ENCODE data around the gene NR2F1-AS1.
A peak's percentile ranks its signal among the peaks of the same experiment; 100 is the strongest.
"Not testable (repeated sequence)": the region's sequence is repeated elsewhere in the genome, so short reads cannot be mapped to it uniquely, and the experiment has no call there.

The NR2F1-AS1 gene

GRCh38 chr5:93557021-93557604, 23.9 kb downstream of the NR2F1-AS1 start:
- Mint-ChIP-seq H3K4me1 (no peaks in the 10 kb centered on the region), H3K36me3 (no peaks in the 10 kb centered on the region), H3K9me3 (no peaks in the 10 kb centered on the region), H3K4me3 (no peak overlapping the region), H3K27ac (no peak overlapping the region)
- no peak for ATAC-seq
- no peak for DNase-seq (ENCODE audit: low spot score in 2 of 2)

DNA sequence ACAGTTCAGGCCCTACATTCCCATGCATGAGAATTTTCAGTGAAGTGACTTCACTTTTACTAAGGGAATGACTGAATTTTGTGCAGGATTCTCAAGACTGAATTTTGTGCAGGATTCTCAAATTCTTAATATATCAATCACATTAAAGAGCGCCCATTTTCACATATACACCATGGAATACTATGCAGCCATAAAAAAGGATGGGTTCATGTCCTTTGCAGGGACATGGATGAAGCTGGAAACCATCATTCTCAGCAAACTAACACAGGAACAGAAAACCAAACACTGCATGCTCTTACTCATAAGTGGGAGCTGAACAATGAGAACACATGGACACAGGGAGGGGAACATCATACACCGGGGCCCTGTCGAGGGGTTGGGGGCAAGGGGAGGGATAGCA, 31.4 kb downstream of the NR2F1-AS1 start:
- not testable (repeated sequence) for ATAC-seq; H3K36me3 Mint-ChIP-seq; H3K9me3 Mint-ChIP-seq; DNase-seq (ENCODE audit: low spot score in 2 of 2); H3K4me3 Mint-ChIP-seq; H3K27ac Mint-ChIP-seq; H3K4me1 Mint-ChIP-seq

DNA sequence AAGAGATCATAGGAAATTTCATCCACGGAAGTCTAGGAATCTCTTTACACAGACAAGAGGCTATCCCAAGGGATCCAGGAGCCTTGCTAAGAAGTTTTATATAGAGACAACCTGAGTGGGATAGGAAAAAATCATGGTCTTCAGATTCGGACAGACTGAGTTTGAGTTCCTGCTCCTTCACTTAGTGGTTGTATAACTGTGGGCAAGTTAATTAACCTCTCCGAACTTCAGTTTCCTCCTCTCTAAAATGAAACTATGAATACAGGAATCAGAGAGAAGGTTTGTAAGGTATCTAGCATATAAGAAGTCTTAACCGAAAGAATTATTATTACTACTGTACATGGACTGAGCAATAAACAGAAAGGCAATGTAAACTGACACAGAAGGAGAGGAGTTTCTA, 35.1 kb downstream of the NR2F1-AS1 start:
- H3K27ac Mint-ChIP-seq = no peak overlapping the region
- H3K9me3 Mint-ChIP-seq = no peaks in the 10 kb centered on the region
- no peak overlapping the region for H3K4me3 Mint-ChIP-seq
- no peaks in the 10 kb centered on the region for H3K36me3 Mint-ChIP-seq
- H3K4me1 Mint-ChIP-seq = no peaks in the 10 kb centered on the region
- DNase-seq (ENCODE audit: low spot score in 2 of 2) (no peak), ATAC-seq (no peak)

- H3K36me3 Mint-ChIP-seq = no peaks in the 10 kb centered on the region
- H3K27ac Mint-ChIP-seq = no peak overlapping the region
- DNase-seq (ENCODE audit: low spot score in 2 of 2) = no peak
Observed at GRCh38 chr5:93532370-93532769, 48.6 kb downstream of the NR2F1-AS1 start.

DNA sequence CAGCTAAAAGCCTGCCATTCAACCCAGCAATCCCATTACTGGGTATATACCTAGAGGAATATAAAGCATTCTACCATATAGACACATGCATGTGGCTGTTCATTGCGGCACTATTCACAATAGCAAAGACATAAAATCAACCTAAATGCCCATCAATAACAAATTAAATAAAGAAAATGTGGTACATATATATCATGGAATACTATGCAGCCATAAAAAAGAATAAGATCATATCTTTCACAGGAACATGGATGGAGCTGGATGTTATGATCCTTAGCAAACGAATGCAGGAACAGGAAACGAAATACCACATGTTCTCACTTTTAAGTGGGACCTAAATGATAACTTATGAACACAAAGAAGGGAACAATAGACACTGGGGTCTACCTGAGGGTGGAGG, 59.2 kb downstream of the NR2F1-AS1 start:
- not testable (repeated sequence) for H3K27ac Mint-ChIP-seq; H3K36me3 Mint-ChIP-seq; DNase-seq (ENCODE audit: low spot score in 2 of 2); H3K9me3 Mint-ChIP-seq; H3K4me1 Mint-ChIP-seq; ATAC-seq; H3K4me3 Mint-ChIP-seq

More at GRCh38 chr5:93532370-93532769, 48.6 kb downstream of the NR2F1-AS1 start:
- Mint-ChIP-seq H3K9me3 (peaks cover 3% of the 10 kb centered on the region), H3K4me1 (no peaks in the 10 kb centered on the region), H3K4me3 (no peak overlapping the region)
- ATAC-seq = no peak

GRCh38 chr5:93519740-93520139, 61.3 kb downstream of the NR2F1-AS1 start:
- Mint-ChIP-seq H3K4me1 (no peaks in the 10 kb centered on the region), H3K27ac (no peak overlapping the region), H3K36me3 (no peaks in the 10 kb centered on the region), H3K4me3 (no peak overlapping the region), H3K9me3 (no peaks in the 10 kb centered on the region)
- DNase-seq (ENCODE audit: low spot score in 2 of 2) (no peak), ATAC-seq (no peak)

GRCh38 chr5:93517828-93518227, 63.2 kb downstream of the NR2F1-AS1 start:
- Mint-ChIP-seq H3K4me1 (no peaks in the 10 kb centered on the region), H3K36me3 (no peaks in the 10 kb centered on the region), H3K27ac (no peak overlapping the region), H3K4me3 (no peak overlapping the region), H3K9me3 (no peaks in the 10 kb centered on the region)
- DNase-seq (ENCODE audit: low spot score in 2 of 2) = no peak
- no peak for ATAC-seq

GRCh38 chr5:93513298-93513697, 67.7 kb downstream of the NR2F1-AS1 start:
- Mint-ChIP-seq H3K4me3 (no peak overlapping the region), H3K36me3 (no peaks in the 10 kb centered on the region), H3K27ac (no peak overlapping the region)

GRCh38 chr5:93512799-93513198, 68.2 kb downstream of the NR2F1-AS1 start:
- DNase-seq (ENCODE audit: low spot score in 2 of 2) = no peak
- H3K27ac Mint-ChIP-seq = no peak overlapping the region
- no peak for ATAC-seq
- no peak overlapping the region for H3K4me3 Mint-ChIP-seq
- H3K36me3 Mint-ChIP-seq = no peaks in the 10 kb centered on the region
- H3K9me3 Mint-ChIP-seq = no peaks in the 10 kb centered on the region
- H3K4me1 Mint-ChIP-seq = no peaks in the 10 kb centered on the region

More at GRCh38 chr5:93513298-93513697, 67.7 kb downstream of the NR2F1-AS1 start:
- Mint-ChIP-seq H3K4me1 (no peaks in the 10 kb centered on the region), H3K9me3 (no peaks in the 10 kb centered on the region)
- no peak for DNase-seq (ENCODE audit: low spot score in 2 of 2)
- no peak for ATAC-seq

- ATAC-seq = peak; percentile 26
- no peaks in the 10 kb centered on the region for H3K9me3 Mint-ChIP-seq
- H3K27ac Mint-ChIP-seq = no peak overlapping the region
- H3K4me1 Mint-ChIP-seq = no peaks in the 10 kb centered on the region
- H3K4me3 Mint-ChIP-seq = no peak overlapping the region
- DNase-seq (ENCODE audit: low spot score in 2 of 2) = no peak
- H3K36me3 Mint-ChIP-seq = no peaks in the 10 kb centered on the region
Observed at GRCh38 chr5:93511445-93511844, 69.6 kb downstream of the NR2F1-AS1 start.

- no peak for DNase-seq (ENCODE audit: low spot score in 2 of 2)
- Mint-ChIP-seq H3K36me3 (no peaks in the 10 kb centered on the region), H3K4me3 (no peak overlapping the region), H3K9me3 (peaks cover 4% of the 10 kb centered on the region), H3K4me1 (no peaks in the 10 kb centered on the region), H3K27ac (no peak overlapping the region)
- ATAC-seq = no peak
Observed at GRCh38 chr5:93510626-93511380, 70.2 kb downstream of the NR2F1-AS1 start.

DNA sequence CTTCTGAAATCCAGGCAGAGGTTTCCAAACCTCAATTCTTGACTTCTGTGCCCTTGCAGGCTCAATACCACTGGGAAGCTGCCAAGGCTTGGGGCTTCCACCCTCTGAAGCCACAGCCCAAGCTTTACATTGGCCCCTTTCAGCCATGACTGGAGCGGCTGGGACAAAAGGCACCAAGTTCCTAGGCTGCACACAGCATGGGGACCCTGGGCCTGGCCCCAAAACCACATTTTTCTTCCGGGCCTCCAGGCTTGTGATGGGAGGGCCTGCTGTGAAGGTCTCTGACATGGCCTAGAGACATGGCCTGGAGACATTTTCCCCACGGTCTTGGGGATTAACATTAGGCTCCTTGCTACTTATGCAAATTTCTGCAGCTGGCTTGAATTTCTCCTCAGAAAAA, 75.5 kb downstream of the NR2F1-AS1 start:
- not testable (repeated sequence) for H3K9me3 Mint-ChIP-seq; H3K36me3 Mint-ChIP-seq; H3K4me1 Mint-ChIP-seq; DNase-seq (ENCODE audit: low spot score in 2 of 2); H3K27ac Mint-ChIP-seq; H3K4me3 Mint-ChIP-seq; ATAC-seq

GRCh38 chr5:93503598-93504067, 77.4 kb downstream of the NR2F1-AS1 start:
- Mint-ChIP-seq H3K36me3 (no peaks in the 10 kb centered on the region), H3K9me3 (peaks cover 4% of the 10 kb centered on the region), H3K4me1 (no peaks in the 10 kb centered on the region), H3K4me3 (no peak overlapping the region), H3K27ac (no peak overlapping the region)
- no peak for DNase-seq (ENCODE audit: low spot score in 2 of 2)
- ATAC-seq = no peak

- Mint-ChIP-seq H3K9me3 (no peaks in the 10 kb centered on the region), H3K4me3 (no peak overlapping the region), H3K27ac (no peak overlapping the region), H3K4me1 (no peaks in the 10 kb centered on the region), H3K36me3 (no peaks in the 10 kb centered on the region)
- no peak for ATAC-seq
- DNase-seq (ENCODE audit: low spot score in 2 of 2) = no peak
Observed at GRCh38 chr5:93497096-93497495, 83.9 kb downstream of the NR2F1-AS1 start.

GRCh38 chr5:93479982-93480509, 101.0 kb downstream of the NR2F1-AS1 start:
- Mint-ChIP-seq H3K36me3 (no peaks in the 10 kb centered on the region), H3K4me1 (no peaks in the 10 kb centered on the region), H3K27ac (no peak overlapping the region), H3K4me3 (no peak overlapping the region), H3K9me3 (peaks cover 6% of the 10 kb centered on the region)
- DNase-seq (ENCODE audit: low spot score in 2 of 2) = no peak
- ATAC-seq = no peak

- no peaks in the 10 kb centered on the region for H3K36me3 Mint-ChIP-seq
- H3K9me3 Mint-ChIP-seq = peaks cover 5% of the 10 kb centered on the region
- DNase-seq (ENCODE audit: low spot score in 2 of 2) = no peak
- no peak for ATAC-seq
- no peak overlapping the region for H3K4me3 Mint-ChIP-seq
- H3K4me1 Mint-ChIP-seq = no peaks in the 10 kb centered on the region
- no peak overlapping the region for H3K27ac Mint-ChIP-seq
Observed at GRCh38 chr5:93477816-93478215, 103.2 kb downstream of the NR2F1-AS1 start.

All from stimulated activated effector memory CD8-positive, alpha-beta T cell treated with anti-CD3 and anti-CD28 coated beads, Interleukin-12 subunit alpha, Interleukin-12 subunit beta, amount 100 ng/mL, for 72 hours (primary cell).